GM12873 (cell line): ENCODE measurements around the gene SMIM35.

Source experiments
- CTCF ChIP-seq: IDR thresholded peaks from 2 replicates; pipeline ENCODE4 v1.5.1; 2012; ENCODE audit warnings: low read depth, mild to moderate bottlenecking, moderate library complexity, low read length, control low read depth; ENCODE audit not compliant: insufficient read depth; ENCODE audit errors: missing control alignments

SMIM35 gene

GRCh38 chr11:118068206-118068944, 18.4 kb downstream of the SMIM35 start:
- TF ChIP-seq CTCF, result no peak

DNA sequence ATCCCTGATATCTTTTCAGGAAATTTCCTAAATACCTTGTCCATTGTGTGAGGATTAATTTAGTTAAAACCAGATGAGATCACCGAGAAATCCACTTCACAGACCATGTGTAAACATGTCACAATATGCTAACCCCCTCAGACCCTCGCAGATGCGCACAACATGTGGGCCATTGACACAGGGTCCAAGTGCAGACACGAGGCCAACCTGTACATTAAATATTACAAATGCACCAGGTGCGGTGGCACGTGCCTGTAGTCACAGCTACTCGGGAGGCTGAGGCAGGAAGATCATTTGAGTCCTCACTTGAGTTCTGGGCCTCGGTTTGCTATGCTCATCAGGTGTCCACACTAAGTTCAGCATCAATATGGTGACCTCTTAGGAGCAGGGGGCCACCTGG, 19.8 kb downstream of the SMIM35 start:
- TF ChIP-seq CTCF, result no peak

DNA sequence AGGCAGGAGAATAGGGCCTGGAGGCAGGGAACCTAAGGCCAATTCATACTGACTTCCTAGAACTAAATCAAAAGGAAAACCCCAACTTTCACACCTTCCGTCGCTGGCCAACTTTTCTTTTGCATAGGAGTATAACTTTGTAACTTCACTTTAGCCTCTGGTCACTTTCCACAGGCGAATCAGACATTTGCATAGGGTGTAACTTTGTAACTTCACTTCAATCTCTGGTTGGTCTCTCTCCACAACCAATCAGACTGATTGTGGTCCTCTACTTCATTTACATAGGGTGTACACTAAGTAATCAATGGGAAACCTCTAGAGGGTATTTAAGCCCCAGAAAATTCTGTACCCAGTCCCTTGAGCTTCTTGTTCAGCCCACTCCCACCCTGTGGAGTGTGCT, 21.4 kb downstream of the SMIM35 start:
- no peak for TF ChIP-seq CTCF

DNA sequence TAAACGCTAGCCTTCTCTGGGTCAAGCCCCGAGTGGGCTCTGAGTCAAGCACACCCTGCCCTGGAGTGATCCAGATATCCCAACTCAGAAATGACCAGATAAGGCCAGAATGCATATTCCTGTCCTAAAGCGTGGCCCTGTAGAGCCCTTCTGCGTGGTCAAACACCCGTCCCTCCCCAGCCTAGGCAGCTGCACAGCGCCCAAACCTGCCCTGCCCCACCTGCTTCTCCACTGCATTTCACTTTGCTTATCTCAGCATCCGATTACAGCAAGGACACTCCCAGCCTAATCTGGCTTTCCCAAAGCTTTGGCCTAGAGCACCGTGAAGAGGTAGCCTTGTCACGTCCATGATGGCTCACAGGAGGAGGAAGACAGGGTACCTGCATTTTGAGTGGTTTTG, 21.8 kb downstream of the SMIM35 start:
- no peak for TF ChIP-seq CTCF

GRCh38 chr11:118061586-118062125, 25.1 kb downstream of the SMIM35 start:
- TF ChIP-seq CTCF, result no peak

DNA sequence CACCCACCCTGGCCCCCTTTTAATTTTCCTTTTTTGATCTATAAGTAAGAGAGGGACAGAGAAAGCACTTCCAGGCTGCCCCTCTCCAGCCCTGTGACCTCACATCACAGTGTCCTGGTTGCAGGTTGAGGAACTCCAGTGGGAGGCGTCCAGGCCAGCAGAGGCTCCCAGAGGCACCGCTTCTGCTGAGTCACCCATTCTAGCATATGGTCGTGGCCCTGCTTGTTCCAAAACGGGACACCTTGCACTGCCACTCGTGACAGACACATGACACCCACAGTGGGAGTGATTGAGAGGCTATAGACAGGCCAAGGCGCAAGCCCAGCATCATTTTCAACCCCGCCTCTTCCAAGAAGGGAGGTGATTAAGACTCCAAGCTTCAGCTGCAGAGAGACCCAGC, 25.9 kb downstream of the SMIM35 start:
- TF ChIP-seq CTCF, result no peak

- no peak for TF ChIP-seq CTCF
Measured at GRCh38 chr11:118060081-118060661, 26.6 kb downstream of the SMIM35 start.
